ENCODE results near the gene LYRM2.

LYRM2 gene

DNA sequence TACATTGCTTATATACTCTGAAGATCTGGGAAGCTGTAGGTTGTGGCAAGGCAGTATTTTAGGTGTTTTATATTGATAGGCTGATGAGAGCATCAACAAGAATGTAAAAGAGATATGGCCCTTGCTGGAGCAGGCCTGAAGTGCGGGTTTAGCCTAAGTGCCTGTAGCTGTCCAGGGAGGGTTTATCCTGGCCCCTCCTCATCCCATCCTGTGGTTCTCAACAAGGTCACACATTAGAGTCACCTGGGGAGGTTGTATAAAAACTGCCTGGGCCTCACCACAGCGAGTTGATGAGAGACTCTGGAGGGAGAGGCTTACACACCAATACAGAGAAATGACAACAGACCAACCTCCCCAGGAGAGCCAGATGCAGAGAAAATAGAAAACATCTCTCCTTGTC lies 48.4 kb downstream of the LYRM2 start:
- DNase-seq: no peak

DNA sequence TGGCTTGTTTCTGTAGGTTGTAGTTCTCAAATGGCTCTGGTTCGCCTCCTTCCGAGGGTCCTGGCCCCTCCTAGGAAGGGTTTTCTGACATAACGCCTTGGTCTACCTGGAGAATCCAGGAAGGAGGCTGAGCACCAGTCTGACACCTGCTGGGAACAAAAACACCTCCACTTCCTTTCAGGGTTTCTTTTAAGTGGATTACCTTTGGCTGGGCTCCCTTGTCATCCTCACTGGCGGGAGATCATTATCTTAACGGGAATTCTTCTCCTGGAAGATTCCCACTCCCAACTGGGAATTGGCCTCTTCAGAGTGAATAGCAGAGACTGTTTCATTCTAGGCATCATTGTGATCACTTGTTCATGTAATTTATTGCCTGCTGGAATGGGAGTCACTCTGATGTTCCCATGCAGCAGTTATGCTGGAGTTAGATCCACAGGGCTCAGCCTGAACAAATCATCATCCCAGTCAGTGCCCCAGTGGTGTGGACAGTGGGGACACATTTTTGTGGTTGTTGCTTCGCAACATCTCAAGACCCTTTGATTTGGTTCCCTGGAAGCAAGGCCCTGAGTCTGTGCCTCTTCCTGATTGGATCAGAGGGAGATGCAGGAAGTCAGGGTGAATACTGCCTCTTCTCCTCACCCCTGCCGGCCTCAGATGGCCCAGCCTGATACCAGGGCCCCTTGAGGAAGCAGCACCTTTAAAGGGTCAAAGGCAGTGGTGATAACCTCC lies 49.1 kb downstream of the LYRM2 start:
- DNase-seq: no peak

DNA sequence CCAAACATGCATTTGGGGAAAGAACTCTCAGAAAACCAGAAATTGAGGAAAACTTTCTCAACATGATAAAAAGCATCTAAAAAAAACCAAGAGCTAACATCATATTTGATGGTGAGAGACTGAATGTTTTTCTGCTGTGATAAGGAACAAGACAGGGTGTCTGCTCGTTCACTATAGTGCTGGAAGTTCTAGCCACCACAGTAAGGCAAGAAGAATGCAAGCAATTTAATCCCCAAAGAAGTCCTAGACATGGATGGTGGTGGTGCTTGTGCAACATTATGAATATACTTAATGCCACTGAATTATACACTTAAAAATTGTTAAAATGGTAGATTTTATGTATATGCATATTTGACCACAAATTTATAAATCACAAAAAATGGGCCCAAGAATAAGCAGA lies 53.4 kb downstream of the LYRM2 start:
- DNase-seq: no peak

DNA sequence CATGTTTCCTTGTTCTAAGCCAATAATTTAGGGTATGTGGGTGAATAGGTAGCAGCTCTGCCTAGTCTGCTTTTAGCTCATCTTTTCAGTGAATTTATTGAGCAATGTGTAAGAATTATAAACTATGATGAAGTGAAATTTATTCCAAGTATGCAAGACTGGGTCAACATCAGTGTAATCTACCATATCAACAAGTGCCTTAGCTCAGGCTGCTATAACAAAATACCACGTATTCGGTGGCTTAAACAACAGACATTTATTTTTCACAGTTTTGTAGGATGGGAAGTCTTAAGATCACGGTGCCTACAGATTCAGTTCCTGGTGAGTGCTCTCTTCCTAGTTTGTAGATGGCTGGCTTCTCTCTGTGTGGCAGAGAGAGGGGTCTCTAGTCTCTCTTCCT lies 54.0 kb downstream of the LYRM2 start:
- no peak for DNase-seq

DNA sequence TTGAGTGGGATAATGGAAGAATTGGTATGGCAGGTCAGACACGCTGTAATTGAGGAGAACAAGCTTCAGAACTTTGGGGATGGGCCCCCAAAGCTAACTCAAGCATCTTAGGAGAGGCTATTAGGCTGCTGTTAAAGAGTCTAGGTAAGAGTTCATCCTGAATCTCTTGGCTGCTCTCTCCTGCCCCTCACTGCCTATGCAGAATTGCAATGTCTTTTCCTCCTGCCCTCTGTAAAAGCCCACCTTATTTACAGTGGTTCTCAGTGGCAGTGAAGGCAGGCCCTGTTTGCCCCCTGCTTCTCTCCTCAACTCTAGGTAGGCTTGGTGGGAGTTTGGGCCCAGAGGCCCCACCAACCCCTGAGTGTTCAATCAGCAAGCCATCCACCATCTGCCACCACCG lies 55.0 kb downstream of the LYRM2 start:
- DNase-seq: peak; percentile 48

DNA sequence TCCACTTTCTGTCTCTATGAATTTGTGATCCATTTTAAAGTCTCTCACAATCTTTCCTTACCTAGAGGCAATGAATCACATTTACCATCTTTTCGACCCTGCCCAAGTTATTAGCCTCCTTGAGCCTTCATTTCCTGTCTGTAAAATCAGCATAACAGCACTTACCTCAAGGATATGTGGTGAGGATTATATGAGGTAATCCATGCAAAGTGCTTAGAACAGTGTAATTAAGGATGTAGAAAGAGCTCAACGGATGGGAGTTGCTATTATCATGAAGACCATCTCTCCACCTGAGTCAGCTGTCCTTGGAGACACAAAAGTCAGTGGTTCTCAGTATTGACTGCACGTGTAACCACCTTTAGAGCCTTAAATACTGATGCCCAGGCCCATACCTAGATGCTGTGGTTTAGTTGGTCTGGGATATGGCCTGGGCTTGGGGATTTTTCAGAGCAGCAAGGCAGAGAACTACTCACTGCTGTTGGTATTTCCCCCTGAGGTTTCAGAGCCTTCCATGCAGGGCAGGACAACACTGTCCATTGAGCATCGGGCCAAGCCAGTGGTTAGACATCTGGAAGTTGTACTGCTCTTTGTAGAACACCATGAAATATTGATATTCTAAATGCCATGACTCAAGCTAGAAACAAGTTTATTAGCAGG lies 55.8 kb downstream of the LYRM2 start:
- DNase-seq: no peak

DNA sequence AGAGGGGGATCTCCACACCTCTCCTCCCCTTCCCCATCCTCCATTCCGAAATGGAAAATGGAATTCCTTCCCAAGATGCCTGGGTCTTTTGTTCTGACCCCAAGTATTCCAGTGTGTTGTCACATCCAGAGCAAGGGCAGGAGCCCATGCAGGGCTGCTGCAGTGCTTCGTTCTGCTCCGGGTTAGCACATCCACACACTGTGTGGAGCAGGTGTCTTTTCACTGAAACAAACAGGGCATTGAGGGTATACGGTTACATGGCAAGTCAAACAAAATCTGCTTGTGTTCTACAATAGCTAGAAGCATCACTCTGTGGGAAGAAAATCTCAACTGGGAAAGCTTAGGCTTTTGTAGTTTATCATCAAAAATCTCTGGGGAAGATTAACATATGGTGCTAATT lies 56.9 kb downstream of the LYRM2 start:
- peak; percentile 55 for DNase-seq

DNA sequence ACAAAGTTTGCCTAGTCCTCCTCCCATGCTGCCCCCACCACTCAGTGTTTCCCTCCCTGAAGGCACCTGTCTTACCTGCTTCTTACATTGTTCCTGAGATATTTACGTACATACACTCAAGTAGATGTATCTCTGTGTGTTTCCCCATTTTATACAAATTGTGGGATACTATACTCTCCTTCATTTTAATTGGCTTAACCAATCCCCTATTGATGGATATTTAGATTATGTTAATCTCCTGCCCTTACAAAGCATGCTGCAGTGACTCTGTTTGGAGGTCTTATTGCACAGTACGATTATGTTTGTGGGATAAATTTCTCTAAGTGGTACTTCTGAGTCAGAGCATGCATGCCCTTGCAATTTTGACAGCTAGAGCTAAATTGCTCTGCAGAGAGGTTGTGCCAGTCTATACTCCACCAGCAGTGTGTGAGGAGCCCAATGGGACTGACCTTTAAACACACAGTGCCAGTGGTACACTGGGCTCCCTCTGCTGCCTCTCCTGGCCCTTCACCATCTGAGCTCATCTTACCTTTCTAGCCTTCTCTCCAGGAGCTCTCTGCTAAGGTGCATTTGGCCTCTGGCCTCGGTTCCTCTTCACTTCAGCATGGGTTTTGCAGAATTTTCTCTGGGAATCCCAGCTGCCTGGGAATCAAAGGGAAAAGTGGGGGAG lies 57.4 kb downstream of the LYRM2 start:
- no peak for DNase-seq

DNA sequence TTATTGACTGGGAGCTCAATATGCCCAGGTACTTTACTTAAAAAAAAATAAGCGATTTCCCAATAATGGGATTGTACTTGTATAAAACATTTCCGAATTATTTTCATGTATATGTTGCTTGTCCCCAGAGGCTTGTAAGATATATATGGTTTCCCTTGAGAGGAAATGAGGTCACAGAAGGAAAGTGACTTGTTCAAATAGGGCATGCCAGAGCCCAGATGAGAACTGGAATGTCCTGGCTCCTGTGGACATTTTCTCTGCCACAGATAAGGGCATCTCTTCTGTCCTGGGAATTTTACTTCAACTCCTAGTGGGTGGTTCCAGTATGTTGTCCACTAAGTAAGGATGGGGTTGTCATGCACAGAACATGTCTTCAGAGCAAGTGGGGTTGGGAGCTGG lies 63.0 kb downstream of the LYRM2 start:
- DNase-seq: no peak

DNA sequence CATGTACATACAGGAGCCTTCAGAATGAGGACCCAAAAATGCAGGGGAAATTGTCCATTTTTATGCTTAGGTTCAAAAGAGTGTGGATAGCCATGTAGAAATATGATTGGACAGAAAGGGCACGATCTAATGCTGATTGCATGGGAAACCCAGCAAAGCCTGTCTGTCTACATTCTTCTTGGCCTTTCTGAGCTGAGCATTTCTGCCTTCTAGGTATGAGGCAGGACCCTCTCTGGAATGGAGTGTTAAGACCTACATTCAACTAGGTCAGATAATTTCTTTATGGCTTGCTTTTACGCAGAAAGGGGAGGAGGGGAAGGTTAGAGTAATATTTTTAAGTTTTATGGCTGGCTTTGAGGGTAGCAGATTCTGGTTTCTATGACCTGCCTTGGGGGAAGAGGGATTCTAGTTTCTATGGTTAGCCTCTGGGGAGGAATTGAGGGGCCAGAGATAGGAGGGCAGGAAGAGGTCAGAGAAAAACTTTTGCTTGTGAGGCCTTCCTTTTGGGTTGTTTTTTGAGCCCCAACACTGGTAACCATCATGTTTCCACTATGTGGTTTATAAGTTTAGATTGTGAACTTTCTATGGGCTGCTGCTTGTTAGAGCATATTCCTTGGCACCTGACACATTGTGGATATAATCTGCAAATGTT lies 63.5 kb downstream of the LYRM2 start:
- DNase-seq: no peak

DNA sequence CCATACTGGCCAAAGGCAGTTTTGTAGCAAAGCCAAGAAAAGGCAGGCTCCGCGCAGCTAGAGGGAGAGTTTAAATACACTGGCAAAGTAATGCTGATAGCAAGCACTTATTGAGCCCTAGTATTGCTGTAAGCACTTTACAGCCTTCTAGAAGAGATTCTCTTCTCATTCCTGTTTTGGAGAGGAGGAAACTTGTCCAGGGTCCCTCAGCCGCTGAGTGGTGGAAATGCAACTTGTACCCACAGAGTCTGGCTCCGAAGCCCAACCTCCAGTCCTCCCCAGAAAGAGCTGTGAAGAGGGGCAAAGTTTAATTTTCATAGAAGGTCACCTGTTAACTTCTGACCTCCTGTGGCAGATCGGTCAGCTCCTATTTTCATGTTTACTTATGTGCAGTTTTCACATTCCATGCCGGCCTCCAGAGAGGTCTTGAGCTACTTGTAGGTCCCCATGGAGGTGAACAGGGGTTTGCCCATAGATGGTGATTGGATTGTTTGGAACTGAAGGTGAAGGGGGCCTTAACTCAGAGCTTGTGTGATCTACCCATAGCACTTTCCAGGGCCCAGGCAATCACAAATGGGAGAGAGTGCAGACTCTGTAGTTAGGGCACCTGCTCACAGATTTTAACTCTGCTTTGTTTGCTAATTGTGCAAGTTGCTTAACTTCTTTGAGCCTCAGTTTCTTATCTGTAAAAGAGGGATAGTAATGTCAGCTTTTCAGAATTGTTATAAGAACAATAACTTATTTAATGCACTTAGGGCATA lies 70.7 kb downstream of the LYRM2 start:
- DNase-seq: no peak

DNA sequence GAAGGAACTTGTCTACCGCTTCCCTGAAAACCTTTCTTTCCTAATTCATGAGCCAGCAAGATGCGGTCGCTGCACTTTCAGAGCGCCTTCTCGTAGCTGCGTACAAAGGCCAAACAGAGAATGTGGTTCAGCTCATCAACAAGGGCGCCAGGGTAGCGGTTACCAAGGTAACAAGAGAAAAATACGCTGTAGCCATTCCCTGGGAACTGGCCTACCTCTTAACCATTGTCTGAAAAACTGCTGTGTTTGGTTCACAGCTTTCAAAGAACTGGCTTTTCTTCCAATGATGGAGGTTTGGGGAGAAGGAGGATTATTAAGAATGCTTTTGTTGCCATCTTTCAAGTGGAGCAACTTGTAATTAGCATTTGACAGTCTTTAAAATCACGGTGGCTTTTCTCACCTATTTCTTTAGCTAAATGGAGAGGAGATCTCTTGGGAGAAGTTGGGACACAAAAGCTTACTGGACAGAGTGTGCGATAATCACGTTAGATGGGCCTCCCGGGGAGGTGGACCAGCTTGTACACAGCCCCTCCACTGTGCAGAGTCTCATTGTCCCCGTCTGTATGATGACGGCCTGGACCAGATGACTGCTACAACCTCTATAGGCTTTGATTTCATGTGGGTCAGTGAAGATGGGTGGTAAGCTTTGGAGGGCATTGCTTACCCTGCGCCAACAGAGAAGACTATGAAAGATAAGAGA lies 71.5 kb downstream of the LYRM2 start:
- DNase-seq: no peak

DNA sequence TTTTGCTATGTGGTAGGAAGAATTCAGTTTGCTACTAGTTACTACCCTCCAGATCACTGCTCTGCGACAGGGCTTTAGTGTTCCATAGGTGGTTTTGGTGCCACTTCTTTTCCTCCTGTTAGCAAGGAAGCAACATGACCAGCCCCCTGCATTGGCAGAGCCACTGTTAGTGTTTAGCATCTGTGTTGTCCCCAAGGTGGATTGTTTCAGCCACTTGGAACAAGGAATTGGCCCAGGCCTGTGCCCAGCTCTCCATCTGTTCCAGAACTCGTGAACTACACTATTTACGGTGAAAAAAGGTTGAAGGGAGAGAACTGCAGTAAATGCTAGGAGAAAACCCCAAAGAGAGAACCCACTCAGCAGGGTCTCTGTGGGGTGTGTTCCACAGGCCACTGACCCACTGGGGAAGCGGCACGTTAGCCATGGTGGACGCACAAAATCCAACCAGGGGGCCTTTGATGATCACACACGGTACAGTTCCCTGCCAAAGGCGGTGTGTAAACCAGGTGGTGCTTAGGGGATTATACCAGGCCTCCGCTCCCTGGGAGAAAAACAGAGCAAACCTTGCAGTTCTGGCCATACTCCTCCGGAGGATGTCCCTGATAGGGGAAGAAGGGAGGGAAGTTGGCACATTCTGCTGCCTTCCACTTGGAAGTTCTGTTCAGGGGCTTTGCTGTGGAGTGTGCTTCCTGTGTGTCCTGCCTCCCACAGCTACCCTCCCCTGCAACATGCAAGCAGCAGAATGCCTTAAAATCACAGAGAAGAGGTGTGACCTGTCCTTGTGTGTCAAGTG lies 72.3 kb downstream of the LYRM2 start:
- DNase-seq: no peak

DNA sequence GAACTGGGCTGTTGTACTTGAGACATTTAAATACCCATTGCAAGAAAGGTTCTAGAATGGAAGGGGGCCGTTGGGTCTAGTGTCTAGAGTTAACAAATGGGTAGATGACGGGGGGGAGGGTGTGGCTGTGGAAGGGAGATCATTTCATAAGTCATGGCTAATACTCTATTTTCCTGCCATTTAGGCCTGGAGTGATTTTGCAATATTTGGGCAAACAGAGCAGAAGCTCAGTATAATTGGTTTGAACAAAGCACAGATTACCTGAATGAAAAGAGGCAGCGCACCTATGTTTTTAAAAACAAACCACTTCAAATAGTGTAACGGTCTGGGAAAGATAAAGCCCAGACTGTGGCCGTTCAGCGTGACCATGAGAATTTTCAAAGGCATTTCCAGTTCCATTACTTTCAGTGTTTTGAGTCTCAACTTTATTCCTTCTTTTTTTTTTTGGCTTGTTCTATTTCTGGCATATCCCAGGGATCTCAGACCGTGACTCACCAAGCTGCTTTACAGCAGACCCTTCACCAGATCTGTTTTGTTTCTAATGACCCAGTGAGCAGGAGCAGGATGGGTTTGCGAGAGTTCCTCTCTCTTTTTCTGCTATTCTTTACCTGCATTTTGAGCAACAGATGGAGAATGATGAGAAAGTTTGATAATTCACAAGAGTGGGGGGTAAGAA lies 73.7 kb downstream of the LYRM2 start:
- DNase-seq: no peak

DNA sequence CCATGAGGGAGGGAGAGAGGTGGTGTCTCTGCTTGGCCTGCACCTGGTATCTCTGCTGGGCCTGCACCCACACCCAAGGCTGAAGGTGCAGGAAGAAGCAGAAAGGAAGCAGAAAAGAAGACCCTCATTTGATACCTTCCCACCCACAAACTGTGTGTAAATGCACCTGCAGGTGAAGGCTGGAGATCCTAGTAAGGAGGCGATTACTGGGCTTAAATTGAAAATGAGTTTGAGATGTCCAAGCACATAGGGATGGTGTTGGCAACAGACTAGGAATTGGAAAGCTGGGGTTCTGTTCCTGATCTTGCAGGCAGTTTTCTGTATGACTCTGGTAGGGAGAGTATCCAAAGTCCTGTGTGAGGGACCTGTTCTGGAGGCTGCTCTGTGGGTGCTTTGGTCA lies 74.7 kb downstream of the LYRM2 start:
- DNase-seq: no peak

DNA sequence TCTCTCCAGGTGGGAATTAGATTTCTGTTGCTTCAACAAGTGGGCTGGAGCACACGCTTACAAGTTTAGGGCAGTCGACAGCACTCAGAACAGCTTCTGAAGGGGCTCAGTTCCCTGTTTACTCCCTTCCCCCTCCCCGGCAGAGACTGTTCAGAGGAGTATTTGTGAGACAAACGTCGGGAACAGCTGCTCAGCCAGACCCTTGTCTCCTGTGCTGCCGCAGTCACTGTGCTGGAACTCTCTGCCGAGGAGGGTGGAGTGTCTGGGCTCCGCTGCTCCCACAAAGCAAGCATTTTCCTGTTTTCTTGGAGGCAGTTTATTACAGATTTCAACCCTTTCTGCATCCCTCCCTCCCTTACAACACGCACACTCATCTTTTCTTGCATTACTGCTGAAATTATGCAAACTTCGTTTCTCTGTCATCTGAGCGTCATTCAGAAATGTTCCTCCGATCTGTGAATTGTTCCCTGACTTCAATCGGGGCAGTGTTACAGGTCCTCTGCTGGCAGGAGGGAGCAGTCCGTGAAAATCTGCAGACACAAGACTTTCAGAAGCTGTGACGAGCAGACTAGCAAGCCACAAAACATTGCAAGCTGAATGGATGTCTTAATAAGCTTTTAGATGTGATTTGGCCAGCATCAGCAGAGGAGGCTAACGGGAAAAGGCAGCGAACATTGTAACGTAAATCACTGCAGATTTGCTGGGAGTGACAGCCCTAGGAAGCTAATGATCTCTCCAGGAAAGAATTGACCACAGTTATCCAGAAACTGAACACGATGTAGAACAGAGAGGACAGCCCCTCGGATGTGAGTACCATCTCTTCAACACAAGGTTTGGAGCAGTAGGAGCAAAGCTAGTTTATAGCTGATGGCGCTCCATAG lies 76.2 kb downstream of the LYRM2 start:
- DNase-seq: no peak

DNA sequence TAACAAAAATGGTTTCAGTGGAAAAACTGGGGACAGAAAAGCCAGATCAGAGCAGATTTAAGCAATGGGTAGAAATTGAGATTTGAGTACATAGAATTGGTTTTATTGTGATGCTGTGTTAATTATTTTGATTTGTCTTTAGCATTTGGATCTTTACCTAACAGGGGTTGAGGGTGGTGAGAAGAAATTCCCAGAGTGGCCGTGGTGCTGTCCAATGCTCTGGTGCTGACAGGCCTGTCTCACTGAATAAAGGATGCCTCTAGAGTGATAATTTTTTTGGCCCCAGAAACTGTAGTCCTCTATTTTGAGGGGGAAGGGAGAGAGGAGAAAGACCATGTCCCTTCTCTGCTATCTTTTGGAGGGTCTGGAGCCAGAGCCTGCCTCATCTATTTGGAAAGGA lies 79.1 kb downstream of the LYRM2 start:
- no peak for DNase-seq

DNA sequence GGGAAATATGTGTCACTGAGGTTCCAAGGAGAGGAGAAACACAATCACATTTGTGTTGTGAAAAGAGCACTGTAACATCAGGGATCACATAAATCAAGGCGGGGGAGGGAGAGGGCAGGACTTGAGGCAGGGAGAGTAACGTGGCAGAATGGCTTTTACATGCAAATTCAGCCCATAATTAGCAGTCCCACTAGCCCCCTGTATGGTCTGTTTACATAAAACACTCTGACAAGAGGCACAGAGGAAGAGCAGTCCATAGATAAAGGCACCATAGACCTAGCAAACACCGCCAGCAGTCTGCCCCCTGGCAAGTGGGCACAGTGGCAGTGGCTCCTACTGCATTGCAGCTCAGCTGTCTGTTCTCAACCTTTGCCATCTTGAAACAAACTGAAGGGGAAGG lies 82.7 kb downstream of the LYRM2 start:
- DNase-seq: no peak

DNA sequence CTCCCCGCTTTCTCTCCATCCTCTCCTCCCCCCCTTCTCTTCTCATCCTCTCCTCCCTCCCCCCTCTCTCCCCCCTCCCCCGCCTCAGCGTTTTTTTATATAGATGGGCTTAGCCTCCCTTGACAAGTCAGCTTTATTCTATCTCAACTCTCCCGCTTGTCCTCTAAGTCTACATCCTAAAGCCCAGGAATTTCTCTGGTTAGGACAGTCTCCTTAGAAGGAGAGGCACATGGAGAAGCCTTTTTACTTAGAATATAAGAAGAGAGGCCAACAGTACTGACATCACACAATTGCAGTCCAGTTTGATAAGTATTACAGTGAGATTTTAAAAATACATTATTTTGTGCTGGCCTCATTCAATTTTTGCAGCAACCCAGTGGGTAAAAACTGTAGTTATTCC lies 83.5 kb downstream of the LYRM2 start:
- DNase-seq: no peak

DNA sequence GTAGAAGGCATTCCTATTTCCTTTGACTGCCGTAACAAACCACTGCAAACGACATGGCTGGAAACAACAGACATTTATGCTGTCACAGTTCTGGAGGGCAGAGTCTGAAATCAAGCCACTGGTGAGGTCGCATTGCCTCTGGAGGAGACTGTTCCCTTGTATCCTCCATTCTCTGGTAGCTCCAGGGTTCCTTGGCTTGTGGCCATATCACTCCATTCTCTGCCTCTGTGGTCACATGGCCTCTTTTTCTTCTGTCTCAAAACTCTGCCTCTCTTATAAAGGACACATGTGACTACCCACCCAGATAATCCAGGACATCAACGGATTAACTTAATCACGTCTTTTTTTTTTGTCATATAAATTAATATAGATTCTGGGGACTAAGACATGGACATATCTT lies 84.4 kb downstream of the LYRM2 start:
- DNase-seq: no peak

Data from NCI-H1694 (cell line).